H1 (cell line): Measurements from ENCODE around the gene WDR6. TPM values are rescaled to one million over a fixed set of nuclear protein-coding genes. Genes with fewer than 3 reads are reported as not detected.
A peak's percentile ranks its signal among the peaks of the same experiment; 100 is the strongest.

Experiments used
- ASH2L ChIP-seq: fragments of 200-600, 300-600 bp; sonication (generic); IDR thresholded peaks from one replicate; pipeline ENCODE4 v1.7.1; 2017; ENCODE audit warnings: low read length
- CTCF ChIP-seq, 3 experiments: IDR thresholded peaks; 1 replicate in 2 of 3; 2 replicates in 1 of 3; pipeline versions ENCODE4 v1.5.1 to v1.6.1; 2011; ENCODE audit warnings: low read length in 3 of 3, mild to moderate bottlenecking in 3 of 3, inconsistent platforms in 2 of 3, low read depth in 1 of 3, moderate library complexity in 1 of 3; ENCODE audit not compliant: insufficient read depth in 1 of 3; ENCODE audit errors: control extremely low read depth in 1 of 3
- GABPA ChIP-seq: IDR thresholded peaks from 2 replicates; pipeline ENCODE4 v1.6.1; 2011; ENCODE audit warnings: mild to moderate bottlenecking, low read length, moderate library complexity, borderline replicate concordance; ENCODE audit not compliant: insufficient read depth
- NRF1 ChIP-seq: IDR thresholded peaks from 2 replicates; pipeline ENCODE4 v1.6.1; 2011; ENCODE audit warnings: mild to moderate bottlenecking, low read depth, low read length, improper control_type of control experiment
- polyA plus RNA-seq, 7 experiments: library from polyadenylated mRNA; depleted of rRNA in 3 of 7; stranded (reverse) in 5 of 7; unstranded in 2 of 7; fragments of >200 nt in 5 of 7; fragments of 200-250 nt in 2 of 7; gene quantifications; 1 replicate in 5 of 7; 2 replicates in 1 of 7; 4 replicates in 1 of 7; pipeline versions ENCODE4 v1.2.1 to v1.2.3, GENCODE V29; 2011 to 2013; ENCODE audit warnings: missing spikeins in 2 of 7, mixed read lengths in 2 of 7
- total RNA-seq: library from RNA; stranded (reverse); fragmentation: NEBNext Ultra II Directional; extraction: Animal tissue kit (Norgen Biotek cat#: 25700); gene quantifications from 2 replicates; pipeline ENCODE4 v1.2.1, GENCODE V29; 2021

WDR6 gene
- total and polyA plus RNA-seq, 2 of the 8 experiments (the other 6 are each of a cell fraction or from before 2014, with no cell fraction given): 180 to 257 TPM

GRCh38 chr3:49013738-49014660 is 6.8 kb downstream of the WDR6 start (continued):
- TF ChIP-seq CTCF (IDR thresholded peaks at IDR 0.05; ENCODE audit: control extremely low read depth in 1 of 3, insufficient read depth in 1 of 3, low read depth in 1 of 3, low read length in 3 of 3): peak in 2 of 3 experiments; percentile 77 to 93; a peak in 3 of 4 replicates
- no peak for TF ChIP-seq ASH2L
- TF ChIP-seq NRF1: no peak
- TF ChIP-seq GABPA: peak; percentile 43; the same call in 1 of the 2 replicates
